Activated CD4-positive, alpha-beta T cell treated with anti-CD3 and anti-CD28 coated beads, Interleukin-2, amount 50 U/mL, for 1 hour (primary cell): ENCODE measurements around the gene PLPPR3.

ENCODE experiments used
- DNase-seq: peaks from one replicate; pipeline ENCODE4 v3.0.0-alpha.2; 2020

The PLPPR3 gene

DNA sequence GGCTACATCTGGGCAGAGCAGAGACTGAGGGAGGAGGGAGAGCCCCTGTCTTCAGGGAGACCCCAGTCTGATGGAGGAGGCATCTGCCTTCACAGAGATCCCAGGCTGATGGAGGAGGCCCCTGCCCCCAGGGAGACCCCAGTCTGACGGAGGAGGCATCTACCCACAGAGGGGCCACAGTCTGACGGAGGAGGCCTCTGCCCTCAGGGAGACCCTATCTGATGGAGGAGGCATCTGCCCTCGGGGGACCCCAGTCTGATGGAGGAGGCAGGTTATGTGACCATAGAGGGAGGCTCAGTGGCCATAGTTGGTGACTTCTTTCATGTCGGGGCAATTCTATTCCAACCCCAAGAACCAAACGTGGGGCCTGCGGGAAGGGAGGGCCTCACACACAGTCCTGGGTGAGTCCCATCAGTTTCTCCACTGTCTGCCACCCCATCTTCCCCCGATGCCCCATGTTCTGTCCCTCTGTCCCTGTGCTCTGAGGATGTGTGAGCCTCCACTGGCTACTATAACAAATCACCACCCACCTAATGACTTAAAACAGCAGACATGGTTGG, 56.5 kb downstream of the PLPPR3 start:
- no peak for DNase-seq

DNA sequence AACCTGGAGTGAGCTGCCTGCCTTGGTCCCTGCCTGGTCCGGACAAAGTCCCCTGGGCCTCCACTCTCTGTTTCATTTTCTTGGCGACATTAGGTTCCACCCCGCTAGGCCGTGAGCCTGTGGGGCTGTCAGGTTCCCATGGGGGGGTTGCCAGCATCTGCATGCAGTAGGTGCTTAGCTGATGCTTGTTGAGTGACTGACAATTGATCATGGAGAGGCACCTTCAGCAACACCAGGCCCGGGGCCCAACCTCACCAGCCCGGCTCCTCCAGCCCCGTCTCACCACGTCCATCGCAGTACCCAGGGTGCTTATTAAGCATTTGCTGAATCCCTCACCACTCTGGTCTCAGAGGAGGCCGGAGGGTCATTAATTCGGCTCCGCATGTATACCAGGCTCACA, 57.5 kb downstream of the PLPPR3 start:
- DNase-seq, result no peak

DNA sequence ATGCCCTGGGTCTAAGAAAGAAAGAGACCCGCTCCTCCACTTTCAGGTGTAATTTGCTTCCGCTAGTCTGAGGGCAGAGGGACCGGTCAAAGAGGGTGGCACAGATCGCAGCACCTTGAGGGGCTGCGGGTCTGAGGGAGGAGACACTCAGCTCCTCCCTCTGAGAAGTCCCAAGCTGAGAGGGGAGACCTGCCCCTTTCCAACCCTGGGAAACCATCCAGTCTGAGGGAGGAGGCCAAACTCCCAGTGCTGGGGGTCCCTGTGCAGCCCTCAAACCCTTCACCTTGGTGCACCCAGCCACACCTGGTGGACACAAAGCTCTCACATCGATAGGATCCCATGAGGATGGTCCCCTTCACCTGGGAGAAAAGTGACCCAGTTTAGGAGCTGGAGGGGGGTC, 57.9 kb downstream of the PLPPR3 start:
- no peak for DNase-seq

DNA sequence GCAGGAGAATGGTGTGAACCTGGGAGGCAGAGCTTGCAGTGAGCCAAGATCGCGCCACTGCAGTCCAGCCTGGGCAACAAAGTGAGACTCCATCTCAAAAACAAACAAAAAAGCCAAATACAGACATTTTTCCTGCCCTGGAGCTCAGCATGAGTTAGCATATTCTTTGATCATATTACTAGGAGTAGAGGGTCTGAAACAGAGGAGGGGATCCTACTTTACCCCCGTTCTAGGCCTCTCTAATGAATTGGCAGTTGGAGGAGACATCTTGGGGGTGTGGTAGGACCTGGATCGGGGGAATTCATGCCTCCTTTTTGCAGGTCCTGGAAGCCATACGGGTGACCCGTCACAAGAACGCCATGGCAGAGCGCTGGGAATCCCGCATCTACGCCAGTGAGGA, 58.6 kb downstream of the PLPPR3 start:
- no peak for DNase-seq
